Omental fat pad (tissue), 4 donors: ENCODE results near the gene LRRFIP1. TPM values are rescaled to one million over a fixed set of nuclear protein-coding genes. Genes with fewer than 3 reads are reported as not detected.

Source experiments
- ATAC-seq: fragments of 150-250 bp; one replicate; pipeline ENCODE4 v1.9.1; 2016; ENCODE audit warnings: mild to moderate bottlenecking, moderate library complexity; ENCODE audit not compliant: low FRiP score
- DNase-seq: peaks from one replicate; pipeline ENCODE4 v3.0.0-alpha.2; 2019; ENCODE audit warnings: low spot score
- total RNA-seq, 4 donors: library from RNA; depleted of rRNA; stranded (reverse); fragments of >200 nt; gene quantifications; one replicate each; pipeline ENCODE4 v1.1.0, GENCODE V29; 2016
- TF ChIP-seq, protein P1 (sequence below), 3 donors: fragments of 450-650 bp; IDR thresholded peaks; one replicate each; pipeline ENCODE4 v1.5.1; 2016 to 2017; ENCODE audit warnings: antibody characterized with exemption in 3 of 3, mild to moderate bottlenecking in 3 of 3, moderate library complexity in 2 of 3

The LRRFIP1 gene
- 100 to 1,000 TPM in 3 of 4 donors, 10 to 100 TPM in 1; 90.0 to 257 (median 113) TPM for total RNA-seq

GRCh38 chr2:237627441-237628246 is at the start of gene LRRFIP1:
Gene LRRFIP1, plus strand, starts transcription at chr2:237627587. Its CDS starts 58 bp downstream, at chr2:237627645.
- ATAC-seq: peak; percentile 44
- TF ChIP-seq, protein P1, sequence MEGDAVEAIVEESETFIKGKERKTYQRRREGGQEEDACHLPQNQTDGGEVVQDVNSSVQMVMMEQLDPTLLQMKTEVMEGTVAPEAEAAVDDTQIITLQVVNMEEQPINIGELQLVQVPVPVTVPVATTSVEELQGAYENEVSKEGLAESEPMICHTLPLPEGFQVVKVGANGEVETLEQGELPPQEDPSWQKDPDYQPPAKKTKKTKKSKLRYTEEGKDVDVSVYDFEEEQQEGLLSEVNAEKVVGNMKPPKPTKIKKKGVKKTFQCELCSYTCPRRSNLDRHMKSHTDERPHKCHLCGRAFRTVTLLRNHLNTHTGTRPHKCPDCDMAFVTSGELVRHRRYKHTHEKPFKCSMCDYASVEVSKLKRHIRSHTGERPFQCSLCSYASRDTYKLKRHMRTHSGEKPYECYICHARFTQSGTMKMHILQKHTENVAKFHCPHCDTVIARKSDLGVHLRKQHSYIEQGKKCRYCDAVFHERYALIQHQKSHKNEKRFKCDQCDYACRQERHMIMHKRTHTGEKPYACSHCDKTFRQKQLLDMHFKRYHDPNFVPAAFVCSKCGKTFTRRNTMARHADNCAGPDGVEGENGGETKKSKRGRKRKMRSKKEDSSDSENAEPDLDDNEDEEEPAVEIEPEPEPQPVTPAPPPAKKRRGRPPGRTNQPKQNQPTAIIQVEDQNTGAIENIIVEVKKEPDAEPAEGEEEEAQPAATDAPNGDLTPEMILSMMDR (IDR thresholded peaks at IDR 0.05): no peak
- no peak for DNase-seq

GRCh38 chr2:237577956-237578870 is 49.2 kb upstream of the LRRFIP1 start:
- ATAC-seq: no peak
- TF ChIP-seq, protein P1 (IDR thresholded peaks at IDR 0.05): no peak
- DNase-seq: no peak

- TF ChIP-seq, protein P1 (IDR thresholded peaks at IDR 0.05): no peak
- no peak for ATAC-seq
- no peak for DNase-seq
Observed at GRCh38 chr2:237581326-237581725, 46.1 kb upstream of the LRRFIP1 start.

GRCh38 chr2:237581751-237582746 is 45.3 kb upstream of the LRRFIP1 start:
- DNase-seq: no peak
- peak; percentile 55 for ATAC-seq

GRCh38 chr2:237583385-237584295 is 43.7 kb upstream of the LRRFIP1 start:
- ATAC-seq: no peak
- DNase-seq: no peak

More at GRCh38 chr2:237581751-237582746, 45.3 kb upstream of the LRRFIP1 start:
- TF ChIP-seq, protein P1 (IDR thresholded peaks at IDR 0.05): no peak

More at GRCh38 chr2:237583385-237584295, 43.7 kb upstream of the LRRFIP1 start:
- TF ChIP-seq, protein P1 (IDR thresholded peaks at IDR 0.05): no peak
